Germinal center (tissue), 1 donor: Measurements from ENCODE around the gene VPS11.
"Not testable (repeated sequence)": the region's sequence is repeated elsewhere in the genome, so short reads cannot be mapped to it uniquely, and the experiment has no call there.

Source experiments
- DNase-seq: peaks from one replicate; pipeline ENCODE4 v3.0.0; 2012; ENCODE audit warnings: mixed read lengths, low spot score

The VPS11 gene

GRCh38 chr11:119103161-119103664, 35.6 kb downstream of the VPS11 start:
- not testable (repeated sequence) for DNase-seq

- no peak for DNase-seq
These were observed 36.2 kb downstream of the VPS11 start for GRCh38 chr11:119103793-119104192.

GRCh38 chr11:119106564-119107537, 39.2 kb downstream of the VPS11 start, which contains the start of gene C2CD2L:
Gene C2CD2L, plus strand, starts transcription at chr11:119107344. Its CDS starts 398 bp downstream, at chr11:119107742.
- peak; percentile 93 for DNase-seq

GRCh38 chr11:119107538-119108145, 40.0 kb downstream of the VPS11 start:
- DNase-seq = peak; percentile 36

- peak; percentile 69 for DNase-seq
These were observed 40.7 kb downstream of the VPS11 start for GRCh38 chr11:119108146-119108856.

GRCh38 chr11:119108857-119109221, 41.2 kb downstream of the VPS11 start:
- DNase-seq = no peak

GRCh38 chr11:119109843-119110242, 42.2 kb downstream of the VPS11 start:
- no peak for DNase-seq

- no peak for DNase-seq
These were observed 42.8 kb downstream of the VPS11 start for GRCh38 chr11:119110439-119110838.

GRCh38 chr11:119111361-119111925, 43.8 kb downstream of the VPS11 start:
- DNase-seq = no peak

- no peak for DNase-seq
These were observed 44.8 kb downstream of the VPS11 start for GRCh38 chr11:119112314-119113020.

- DNase-seq = no peak
These were observed 46.1 kb downstream of the VPS11 start for GRCh38 chr11:119113716-119114115.

- DNase-seq = no peak
These were observed 46.7 kb downstream of the VPS11 start for GRCh38 chr11:119114351-119114750.

- no peak for DNase-seq
These were observed 48.0 kb downstream of the VPS11 start for GRCh38 chr11:119115484-119116234.

- no peak for DNase-seq
These were observed 48.6 kb downstream of the VPS11 start for GRCh38 chr11:119116235-119116594.

GRCh38 chr11:119116601-119117000, 49.0 kb downstream of the VPS11 start:
- DNase-seq = no peak

- DNase-seq = no peak
These were observed 49.5 kb downstream of the VPS11 start for GRCh38 chr11:119117004-119117706.

- DNase-seq = no peak
These were observed 50.6 kb downstream of the VPS11 start for GRCh38 chr11:119118227-119118626.

- no peak for DNase-seq
These were observed 51.3 kb downstream of the VPS11 start for GRCh38 chr11:119118946-119119345.

- no peak for DNase-seq
These were observed 53.0 kb downstream of the VPS11 start for GRCh38 chr11:119120639-119121007.
